HG03558 (cell line): ENCODE data around the gene BEX2.
"Not testable (repeated sequence)": the region's sequence is repeated elsewhere in the genome, so short reads cannot be mapped to it uniquely, and the experiment has no call there.

Experiments
- ATAC-seq: cut with Tn5 transposase; IDR thresholded peaks from one replicate; pipeline ENCODE4 v1.9.1; 2021; ENCODE audit warnings: moderate number of reproducible peaks; ENCODE audit not compliant: unreplicated experiment; ENCODE audit errors: extremely low read depth

Gene BEX2

GRCh38 chrX:103310555-103311398 lies at the start of gene BEX2:
Gene BEX2 (minus strand): TSS chrX:103310990. CDS start chrX:103309976, 1,014 bp downstream.
- no peak for ATAC-seq

DNA sequence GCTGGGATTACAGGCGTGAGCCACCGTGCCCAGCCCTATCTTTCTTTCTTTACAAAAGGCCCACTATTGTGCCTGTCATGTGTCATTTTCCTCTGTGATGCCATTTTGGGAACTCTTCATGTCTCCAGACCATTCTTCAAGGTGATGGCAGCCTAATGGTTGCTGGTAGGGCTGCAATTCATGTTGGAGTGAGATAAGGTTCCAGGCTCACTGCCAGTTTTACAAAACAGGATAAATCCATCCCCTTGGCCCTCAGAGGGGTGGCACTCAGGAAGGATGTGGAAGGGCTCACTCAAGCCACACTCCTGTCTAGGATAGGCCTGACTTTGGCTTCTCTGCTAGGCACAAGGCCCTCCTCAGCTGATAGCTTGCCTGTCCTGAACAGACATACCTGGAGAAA lies 49.3 kb upstream of the BEX2 start:
- no peak for ATAC-seq

DNA sequence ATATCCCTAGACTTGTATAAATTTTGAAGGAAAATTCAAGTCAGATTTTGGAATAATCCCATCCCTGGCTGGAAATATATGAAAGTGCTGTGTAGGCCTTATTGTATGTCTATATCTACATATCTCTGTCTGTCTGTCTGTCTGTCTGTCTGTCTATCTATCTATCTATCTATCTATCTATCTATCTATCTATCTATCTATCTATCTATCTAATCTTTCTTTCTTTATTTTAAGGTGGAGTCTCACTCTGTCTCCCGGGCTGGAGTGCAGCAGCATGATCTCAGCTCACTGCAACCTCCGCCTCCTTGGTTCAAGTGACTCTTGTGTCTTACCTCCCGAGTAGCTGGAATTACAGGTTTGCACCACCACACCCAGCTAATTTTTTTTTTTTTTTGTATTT lies 48.8 kb upstream of the BEX2 start:
- ATAC-seq = not testable (repeated sequence)

DNA sequence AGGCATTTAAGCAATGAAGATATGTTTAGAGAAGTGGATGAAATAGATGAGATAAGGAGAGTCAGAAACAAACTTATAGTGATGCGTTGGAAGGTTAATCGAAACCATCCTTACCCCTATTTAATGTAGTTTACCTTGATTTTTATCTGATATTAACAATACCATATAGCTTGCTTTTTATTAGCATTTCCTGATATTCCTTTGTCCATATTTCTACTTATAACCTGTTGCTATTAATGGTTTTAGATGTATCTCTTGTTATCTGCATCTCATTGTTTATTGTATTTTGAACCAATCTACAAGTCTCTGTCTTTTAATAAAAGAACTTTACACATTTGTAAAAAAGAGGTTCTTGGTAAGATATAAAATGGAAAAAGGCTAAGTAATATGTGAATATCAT lies 47.1 kb upstream of the BEX2 start:
- no peak for ATAC-seq

DNA sequence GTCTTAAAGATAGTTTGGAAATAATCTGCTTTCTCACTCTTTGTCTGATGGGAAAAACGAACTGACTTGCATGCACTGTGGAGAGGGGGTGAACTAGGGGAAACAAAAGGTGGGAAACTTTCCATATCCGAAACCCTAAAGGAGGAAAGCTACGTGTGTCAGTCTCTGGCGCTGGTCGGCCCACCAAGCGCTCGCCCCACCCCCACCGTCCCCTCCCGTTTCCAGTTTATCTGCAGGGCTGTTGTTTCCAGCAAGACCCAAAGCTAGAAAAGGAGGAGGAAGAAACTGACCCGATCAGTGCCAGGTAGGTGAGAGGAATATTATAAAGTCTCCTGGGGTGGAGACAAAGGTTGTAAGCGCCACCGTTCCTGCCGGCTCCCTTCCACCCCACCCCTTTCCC lies 46.1 kb upstream of the BEX2 start:
- no peak for ATAC-seq

- ATAC-seq = no peak
Observed at GRCh38 chrX:103356130-103356798, 45.5 kb upstream of the BEX2 start, which contains the start of gene TCEAL9. Gene TCEAL9 (plus strand): TSS chrX:103356506. CDS start chrX:103357685, 1,179 bp downstream.

GRCh38 chrX:103347682-103348397 lies 37.0 kb upstream of the BEX2 start:
- no peak for ATAC-seq

- ATAC-seq = no peak
Observed at GRCh38 chrX:103344606-103345005, 33.8 kb upstream of the BEX2 start.

- no peak for ATAC-seq
Observed at GRCh38 chrX:103343105-103343504, 32.3 kb upstream of the BEX2 start.

- ATAC-seq = no peak
Observed at GRCh38 chrX:103338663-103339062, 27.9 kb upstream of the BEX2 start.

- no peak for ATAC-seq
Observed at GRCh38 chrX:103330681-103331288, 20.0 kb upstream of the BEX2 start.

GRCh38 chrX:103329991-103330390 lies 19.2 kb upstream of the BEX2 start, which contains the start of gene TCEAL7:
Gene TCEAL7 (plus strand): TSS chrX:103330239. CDS start chrX:103331404, 1,165 bp downstream.
- ATAC-seq = no peak

DNA sequence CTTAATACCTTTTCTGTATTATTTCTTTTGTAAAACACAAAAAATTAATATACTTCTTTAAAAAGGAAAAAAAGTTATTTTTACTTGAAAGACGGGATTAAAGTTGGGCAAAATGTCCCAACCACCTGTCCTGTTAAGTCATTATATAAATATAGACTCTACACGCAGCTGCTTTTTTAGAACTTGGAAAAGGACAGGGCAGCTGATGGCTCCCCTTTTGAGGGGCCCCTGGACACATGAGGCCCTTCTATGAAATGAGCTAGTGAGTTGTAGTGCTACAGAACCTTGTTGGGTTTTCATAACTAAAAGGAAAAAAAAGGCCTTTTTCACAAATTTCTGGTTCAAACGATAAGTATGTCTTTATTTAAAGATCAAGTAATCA lies 600 bp upstream of the BEX2 start:
- ATAC-seq = no peak

DNA sequence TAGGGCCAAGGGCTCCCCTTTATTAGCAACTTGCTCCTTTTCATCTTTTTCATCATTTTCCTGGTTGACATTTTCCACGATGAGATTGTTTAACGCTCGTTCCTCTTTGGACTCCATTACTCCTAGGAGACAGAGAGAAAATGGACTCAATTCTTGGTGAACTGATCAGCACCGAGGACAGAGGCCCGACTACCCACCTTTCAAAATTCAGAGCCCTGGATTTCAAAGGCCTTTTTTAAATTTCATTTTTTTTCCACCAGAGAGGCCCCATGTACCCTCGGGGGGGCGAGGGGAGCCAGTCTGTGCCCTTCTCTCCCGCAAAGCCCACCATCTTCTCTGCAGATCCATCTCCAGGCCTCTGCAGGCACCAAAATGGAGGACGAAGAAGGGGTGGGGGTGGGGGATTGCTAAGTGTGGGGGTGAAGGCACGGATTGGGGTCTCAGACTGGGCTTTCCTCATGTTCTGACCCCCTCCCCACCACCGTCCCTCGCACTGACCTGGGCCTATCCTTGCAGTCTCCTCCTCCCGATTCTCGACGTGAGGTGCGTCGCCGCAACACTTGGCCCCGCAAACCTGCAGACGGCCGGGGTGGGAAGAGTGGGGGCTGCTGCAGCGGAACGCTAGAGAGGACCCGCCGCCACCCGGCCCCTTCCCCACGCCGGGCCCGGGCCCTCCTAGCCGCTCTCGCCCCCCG lies 783 bp downstream of the BEX2 start:
- no peak for ATAC-seq

DNA sequence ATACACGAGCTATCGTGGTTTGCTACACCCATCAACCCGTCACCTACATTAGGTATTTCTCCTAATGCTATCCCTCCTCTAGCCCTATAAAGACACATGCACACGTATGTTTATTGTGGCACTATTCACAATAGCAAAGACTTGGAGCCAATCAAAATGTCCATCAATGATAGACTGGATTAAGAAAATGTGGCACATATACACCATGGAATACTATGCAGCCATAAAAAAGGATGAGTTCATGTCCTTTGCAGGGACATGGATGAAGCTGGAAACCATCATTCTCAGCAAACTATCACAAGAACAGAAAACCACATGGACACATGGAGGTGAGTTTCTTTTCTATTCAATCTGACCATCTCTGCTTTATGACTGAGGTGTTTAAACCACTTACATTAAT lies 5.1 kb downstream of the BEX2 start:
- not testable (repeated sequence) for ATAC-seq

GRCh38 chrX:103304705-103305104 lies 6.1 kb downstream of the BEX2 start:
- ATAC-seq = no peak

DNA sequence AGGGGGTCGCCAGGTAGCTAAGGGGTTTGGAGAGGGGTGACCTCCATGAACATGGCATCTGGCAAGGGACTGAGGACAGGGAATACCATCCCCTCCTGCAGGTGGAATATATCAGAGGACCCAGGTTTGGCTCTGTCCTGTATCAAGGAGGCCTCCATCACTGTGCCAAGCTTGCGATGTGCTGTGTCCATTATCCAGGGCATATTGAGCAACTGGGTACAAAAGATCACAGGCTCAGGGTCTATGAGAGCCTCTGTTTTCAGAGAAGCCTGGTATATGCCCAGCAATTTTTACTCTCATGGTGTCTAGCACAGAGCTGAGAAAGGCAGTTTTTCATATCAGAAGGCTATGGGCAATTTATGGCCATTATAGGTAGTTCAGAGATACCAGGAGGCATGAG lies 17.7 kb downstream of the BEX2 start:
- no peak for ATAC-seq

DNA sequence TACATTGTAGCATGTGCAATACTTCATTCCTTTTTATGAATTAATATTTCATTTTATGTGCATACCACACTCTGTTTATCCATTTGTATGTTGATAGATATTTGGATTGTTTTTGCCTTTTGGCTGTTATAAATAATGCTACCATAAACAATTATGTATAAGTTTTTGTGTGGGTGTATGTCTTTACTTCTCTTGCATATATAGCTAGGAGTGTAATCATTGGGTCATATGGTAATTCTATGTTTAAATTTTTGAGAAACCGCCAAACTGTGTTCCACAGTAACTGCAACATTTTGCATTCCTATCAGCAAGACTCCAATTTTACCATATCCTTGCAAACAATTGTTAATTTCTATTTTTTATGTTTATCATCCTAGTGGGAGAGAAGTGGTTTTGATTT lies 31.2 kb downstream of the BEX2 start:
- no peak for ATAC-seq

DNA sequence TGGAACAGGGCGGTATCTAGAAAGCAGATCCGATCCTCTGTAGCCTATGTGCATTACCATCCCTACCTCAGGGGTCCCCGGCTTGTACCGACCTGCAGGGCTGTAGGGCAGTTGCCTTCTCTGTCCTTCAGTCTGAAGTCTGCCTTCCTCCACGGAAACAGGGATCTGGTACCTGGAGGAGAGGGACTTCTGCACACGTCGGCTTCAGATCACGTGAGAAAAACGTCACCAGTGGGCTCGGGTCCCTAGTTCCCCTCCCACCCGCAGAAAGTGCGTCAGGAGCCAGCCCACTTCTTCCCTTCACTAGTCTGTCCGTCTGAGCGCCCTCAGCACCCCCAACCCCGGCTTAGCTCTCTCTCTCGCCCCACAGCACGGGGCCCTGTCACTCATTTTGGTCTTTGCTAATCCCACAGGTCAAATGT lies 34.2 kb downstream of the BEX2 start, which contains the start of gene TCEAL5:
TCEAL5 (minus strand) TSS at position 170 of the 422 bp plus-strand sequence. CDS start 2,187 bp downstream, outside the sequence.
- ATAC-seq = no peak
